ENCODE results near the gene EZR. TPM values are rescaled to one million over a fixed set of nuclear protein-coding genes. Genes with fewer than 3 reads are reported as not detected.

The EZR gene
- total and polyA plus RNA-seq, 9 of the 15 experiments (the other 6 are each of a cell fraction or from before 2014, with no cell fraction given), result 36.5 to 162 (median 104) TPM

GRCh38 chr6:158825038-158825950 lies 6.1 kb upstream of the EZR start (continued):
- no peak for TF ChIP-seq NUFIP1 (IDR thresholded peaks at IDR 0.05; ENCODE audit: partially characterized antibody)
- TF ChIP-seq BRD4 (IDR thresholded peaks at IDR 0.05), result peak; percentile 15; the same call in 1 of the 2 replicates
- TF ChIP-seq HDGF (IDR thresholded peaks at IDR 0.05), result 0 out of 2 replicates have a peak, but pooled peaks have one; percentile 17
- no peak for TF ChIP-seq ZFP30 (CRISPR knock-in tag; IDR thresholded peaks at IDR 0.05; ENCODE audit: borderline replicate concordance)
- TF ChIP-seq ZBTB12 (CRISPR knock-in tag; IDR thresholded peaks at IDR 0.05), result no peak
- TF ChIP-seq ARID3B (CRISPR knock-in tag; IDR thresholded peaks at IDR 0.05; ENCODE audit: borderline replicate concordance), result no peak
- 0 out of 2 replicates have a peak, but pooled peaks have one; percentile 25 for TF ChIP-seq NR4A1 (CRISPR knock-in tag; IDR thresholded peaks at IDR 0.05)
- no peak for TF ChIP-seq NR4A1 (tag; IDR thresholded peaks at IDR 0.05)
- TF ChIP-seq MGA (IDR thresholded peaks at IDR 0.05), result 0 out of 2 replicates have a peak, but pooled peaks have one; percentile 25
- peak; percentile 29; the same call in 1 of the 2 replicates for TF ChIP-seq ZBTB9 (CRISPR knock-in tag; IDR thresholded peaks at IDR 0.05)
